GF-D8 (cell line): ENCODE measurements around the gene CDK5R1.
"Not testable (repeated sequence)": the region's sequence is repeated elsewhere in the genome, so short reads cannot be mapped to it uniquely, and the experiment has no call there.

Source experiments
- DNase-seq: peaks from one replicate; lab custom pipeline; 2025; lab: John Stamatoyannopoulos, UW

The CDK5R1 gene

GRCh38 chr17:32516940-32517701, 30.3 kb downstream of the CDK5R1 start:
- no peak for DNase-seq

- no peak for DNase-seq
These were observed 31.2 kb downstream of the CDK5R1 start for GRCh38 chr17:32517982-32518381.

GRCh38 chr17:32518646-32519227, 31.9 kb downstream of the CDK5R1 start:
- DNase-seq: no peak

- no peak for DNase-seq
These were observed 32.7 kb downstream of the CDK5R1 start for GRCh38 chr17:32519228-32520103.

GRCh38 chr17:32520104-32520701, 33.4 kb downstream of the CDK5R1 start:
- DNase-seq: no peak

GRCh38 chr17:32520737-32521404, 34.1 kb downstream of the CDK5R1 start:
- no peak for DNase-seq

- no peak for DNase-seq
These were observed 36.4 kb downstream of the CDK5R1 start for GRCh38 chr17:32523017-32523680.

GRCh38 chr17:32523827-32524552, 37.2 kb downstream of the CDK5R1 start:
- DNase-seq: no peak

- not testable (repeated sequence) for DNase-seq
These were observed 37.7 kb downstream of the CDK5R1 start for GRCh38 chr17:32524553-32524880.

GRCh38 chr17:32525122-32525521, 38.3 kb downstream of the CDK5R1 start:
- no peak for DNase-seq

GRCh38 chr17:32527146-32527545, 40.4 kb downstream of the CDK5R1 start:
- DNase-seq: no peak

- DNase-seq: no peak
These were observed 42.0 kb downstream of the CDK5R1 start for GRCh38 chr17:32528825-32529224.

- DNase-seq: no peak
These were observed 42.8 kb downstream of the CDK5R1 start for GRCh38 chr17:32529604-32530003.

- no peak for DNase-seq
These were observed 46.5 kb downstream of the CDK5R1 start for GRCh38 chr17:32533296-32533695.

- DNase-seq: no peak
These were observed 50.2 kb downstream of the CDK5R1 start for GRCh38 chr17:32536736-32537643.
